Loucy (cell line): ENCODE data around the gene TNS3.

Experiments
- H2AFZ ChIP-seq: fragments of 200-600 bp; sonication (generic); 2 replicates; pipeline ENCODE4 v1.6.0; 2016; ENCODE audit warnings: antibody characterized with exemption, mild to moderate bottlenecking, low read length, moderate library complexity
- H3F3A ChIP-seq: fragments of 200-600 bp; 2 replicates; pipeline ENCODE4 v1.6.0; 2016; ENCODE audit warnings: antibody characterized with exemption, low read depth, mild to moderate bottlenecking
- H3K27me3 ChIP-seq: fragments of 200-600 bp; sonication (generic); 2 replicates; pipeline ENCODE4 v1.6.1; 2014; ENCODE audit warnings: low read length, mild to moderate bottlenecking; ENCODE audit not compliant: insufficient read depth, poor library complexity, severe bottlenecking
- H3K36me3 ChIP-seq: fragments of 200-600 bp; sonication (generic); 2 replicates; pipeline ENCODE4 v1.6.1; 2016; ENCODE audit warnings: low read length; ENCODE audit not compliant: insufficient read depth
- H3K4me1 ChIP-seq: fragments of 200-600 bp; sonication (generic); 2 replicates; pipeline ENCODE4 v1.5.1; 2014; ENCODE audit warnings: low read length, mild to moderate bottlenecking; ENCODE audit not compliant: insufficient read depth, poor library complexity, severe bottlenecking
- H3K4me2 ChIP-seq: fragments of 200-600 bp; sonication (generic); 2 replicates; pipeline ENCODE4 v1.6.0; 2014; ENCODE audit warnings: antibody characterized with exemption, low read length, low read depth, mild to moderate bottlenecking; ENCODE audit not compliant: poor library complexity, severe bottlenecking
- H3K4me3 ChIP-seq: fragments of 200-600 bp; sonication (generic); 2 replicates; pipeline ENCODE4 v1.5.1; 2014; ENCODE audit warnings: low read length, mild to moderate bottlenecking, mixed read lengths; ENCODE audit not compliant: poor library complexity, severe bottlenecking
- H3K79me2 ChIP-seq: fragments of 200-600 bp; sonication (generic); 2 replicates; pipeline ENCODE4 v1.6.1; 2014; ENCODE audit warnings: low read length; ENCODE audit not compliant: insufficient read depth
- H3K9ac ChIP-seq: fragments of 200-600 bp; sonication (generic); 2 replicates; pipeline ENCODE4 v1.6.0; 2014; ENCODE audit warnings: mild to moderate bottlenecking, low read depth, low read length, moderate library complexity; ENCODE audit not compliant: poor library complexity, severe bottlenecking
- H3K9me2 ChIP-seq: fragments of 200-600 bp; sonication (generic); replicated peaks from 2 replicates; pipeline ENCODE4 v1.6.1; 2016; ENCODE audit warnings: low read depth, low read length, mixed read lengths
- H3K9me3 ChIP-seq: fragments of 200-600 bp; sonication (generic); 2 replicates; pipeline ENCODE4 v1.6.1; 2014; ENCODE audit warnings: mild to moderate bottlenecking, antibody characterized with exemption, low read length, low read depth; ENCODE audit not compliant: insufficient read depth
- H4K20me1 ChIP-seq: fragments of 200-600 bp; sonication (generic); 2 replicates; pipeline ENCODE4 v1.6.0; 2014; ENCODE audit warnings: antibody characterized with exemption, low read length, mild to moderate bottlenecking; ENCODE audit not compliant: insufficient read depth, poor library complexity, severe bottlenecking
- CTCF ChIP-seq: fragments of 200-600 bp; sonication (generic); conservative IDR thresholded peaks from 2 replicates; pipeline ENCODE4 v1.5.1; 2014; ENCODE audit warnings: mild to moderate bottlenecking, antibody characterized with exemption, low read length
- EZH2phosphoT487 ChIP-seq: fragments of 200-600 bp; IDR thresholded peaks from 2 replicates; pipeline ENCODE4 v1.6.1; 2018; ENCODE audit warnings: antibody characterized with exemption, mild to moderate bottlenecking, moderate library complexity, borderline replicate concordance

The TNS3 gene

GRCh38 chr7:47408675-47409074, 173.2 kb downstream of the TNS3 start:
- Histone ChIP-seq H3K79me2 (no peaks in the 10 kb centered on the region), H3K4me2 (no peak overlapping the region), H4K20me1 (no peaks in the 10 kb centered on the region), H3K27me3 (no peaks in the 10 kb centered on the region), H3K9me2 (no peaks in the 10 kb centered on the region), H3K36me3 (no peaks in the 10 kb centered on the region), H3K4me1 (no peaks in the 10 kb centered on the region), H3F3A (no peaks in the 10 kb centered on the region), H3K4me3 (no peak overlapping the region), H2AFZ (no peak overlapping the region), H3K9ac (no peak overlapping the region), H3K9me3 (no peaks in the 10 kb centered on the region)
- TF ChIP-seq EZH2phosphoT487 (no peak), CTCF (no peak)

GRCh38 chr7:47407821-47408674, 173.9 kb downstream of the TNS3 start:
- Histone ChIP-seq H4K20me1 (no peaks in the 10 kb centered on the region), H3K9ac (no peak overlapping the region)

GRCh38 chr7:47407136-47407535, 174.8 kb downstream of the TNS3 start:
- Histone ChIP-seq H2AFZ (no peak overlapping the region), H3K4me1 (no peaks in the 10 kb centered on the region), H3K9me2 (no peaks in the 10 kb centered on the region), H3K9me3 (peaks cover 2% of the 10 kb centered on the region; the same call in 1 of the 2 replicates), H3K36me3 (no peaks in the 10 kb centered on the region), H3K9ac (no peak overlapping the region), H3K79me2 (no peaks in the 10 kb centered on the region), H3K27me3 (no peaks in the 10 kb centered on the region), H3F3A (no peaks in the 10 kb centered on the region), H4K20me1 (no peaks in the 10 kb centered on the region), H3K4me3 (no peak overlapping the region), H3K4me2 (no peak overlapping the region)
- TF ChIP-seq CTCF, result no peak
- no peak for TF ChIP-seq EZH2phosphoT487

More at GRCh38 chr7:47407821-47408674, 173.9 kb downstream of the TNS3 start:
- no peak overlapping the region for H3K4me3 ChIP-seq
- no peaks in the 10 kb centered on the region for H3K4me1 ChIP-seq
- H3F3A ChIP-seq, result no peaks in the 10 kb centered on the region
- no peak overlapping the region for H2AFZ ChIP-seq
- no peaks in the 10 kb centered on the region for H3K9me2 ChIP-seq
- H3K4me2 ChIP-seq, result no peak overlapping the region
- H3K36me3 ChIP-seq, result no peaks in the 10 kb centered on the region
- no peaks in the 10 kb centered on the region for H3K27me3 ChIP-seq
- H3K9me3 ChIP-seq, result peaks cover 2% of the 10 kb centered on the region; the same call in 1 of the 2 replicates
- no peaks in the 10 kb centered on the region for H3K79me2 ChIP-seq
- TF ChIP-seq CTCF (no peak), EZH2phosphoT487 (no peak)
